Measurements from ENCODE around the gene TNPO3. TPM values are rescaled to one million over a fixed set of nuclear protein-coding genes. Genes with fewer than 3 reads are reported as not detected.

Gene TNPO3
- total RNA-seq, 1 experiment from 2014 or later, result 58.5 TPM

- TF ChIP-seq, protein P1, sequence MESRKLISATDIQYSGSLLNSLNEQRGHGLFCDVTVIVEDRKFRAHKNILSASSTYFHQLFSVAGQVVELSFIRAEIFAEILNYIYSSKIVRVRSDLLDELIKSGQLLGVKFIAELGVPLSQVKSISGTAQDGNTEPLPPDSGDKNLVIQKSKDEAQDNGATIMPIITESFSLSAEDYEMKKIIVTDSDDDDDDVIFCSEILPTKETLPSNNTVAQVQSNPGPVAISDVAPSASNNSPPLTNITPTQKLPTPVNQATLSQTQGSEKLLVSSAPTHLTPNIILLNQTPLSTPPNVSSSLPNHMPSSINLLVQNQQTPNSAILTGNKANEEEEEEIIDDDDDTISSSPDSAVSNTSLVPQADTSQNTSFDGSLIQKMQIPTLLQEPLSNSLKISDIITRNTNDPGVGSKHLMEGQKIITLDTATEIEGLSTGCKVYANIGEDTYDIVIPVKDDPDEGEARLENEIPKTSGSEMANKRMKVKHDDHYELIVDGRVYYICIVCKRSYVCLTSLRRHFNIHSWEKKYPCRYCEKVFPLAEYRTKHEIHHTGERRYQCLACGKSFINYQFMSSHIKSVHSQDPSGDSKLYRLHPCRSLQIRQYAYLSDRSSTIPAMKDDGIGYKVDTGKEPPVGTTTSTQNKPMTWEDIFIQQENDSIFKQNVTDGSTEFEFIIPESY (IDR thresholded peaks at IDR 0.05; ENCODE audit: extremely low read depth, insufficient replicate concordance, low read length), result no peak
- no peak for TF ChIP-seq JUND (IDR thresholded peaks at IDR 0.05)
- TF ChIP-seq SRF (IDR thresholded peaks at IDR 0.05; ENCODE audit: low read depth), result no peak
- TF ChIP-seq CEBPB (IDR thresholded peaks at IDR 0.05; ENCODE audit: low read depth), result no peak
- TF ChIP-seq SP1 (IDR thresholded peaks at IDR 0.05; ENCODE audit: low read depth), result no peak
- no peak for TF ChIP-seq EZH2 (IDR thresholded peaks at IDR 0.05)
- no peak for TF ChIP-seq ZNF274 (IDR thresholded peaks at IDR 0.05; ENCODE audit: low read depth, low read length)
- no peak for TF ChIP-seq SIN3A (IDR thresholded peaks at IDR 0.05; ENCODE audit: low read depth)
These were observed 136.8 kb downstream of the TNPO3 start (continued) for GRCh38 chr7:128918016-128918665.

- H3K79me2 ChIP-seq (ENCODE audit: insufficient read depth, low read length), result no peaks in the 10 kb centered on the region
- ChIA-PET CTCF (no interaction called here), POLR2A (no interaction called here), RAD21 (ENCODE audit: low non-redundant PET in 1 of 2, low total read pairs in 2 of 2, uncharacterized antibody in 2 of 2, unreplicated experiment in 2 of 2) (no interaction called here)
- H4K20me1 ChIP-seq (ENCODE audit: insufficient read depth), result no peaks in the 10 kb centered on the region
- no TSS peak for BruUV-seq (replicated peaks)
- intact Hi-C loops (cut with micrococcal nuclease), result no loop called here
- H2AFZ ChIP-seq (ENCODE audit: low read depth, low read length, poor library complexity, severe bottlenecking), result no peak overlapping the region
- no peak overlapping the region for H3K4me2 ChIP-seq (ENCODE audit: low read length)
- H3K4me3 ChIP-seq (replicated peaks in 1 of 2; ENCODE audit: low read depth in 1 of 2, low read length in 2 of 2), result no peak overlapping the region
- H3K9me2 ChIP-seq (ENCODE audit: insufficient read depth), result no peaks in the 10 kb centered on the region
- H3K27me3 ChIP-seq (ENCODE audit: insufficient read depth, low read length), result peaks cover 12% of the 10 kb centered on the region; the same call in 1 of the 2 replicates
- no peak overlapping the region for H3K27ac ChIP-seq (ENCODE audit: low read depth, low read length)
- no peaks in the 10 kb centered on the region for H3K4me1 ChIP-seq (ENCODE audit: control insufficient read depth in 1 of 2, insufficient read depth in 2 of 2, low read length in 2 of 2)
- H3K9ac ChIP-seq (ENCODE audit: low read length), result no peak overlapping the region
- H3K9me3 ChIP-seq (ENCODE audit: control insufficient read depth in 1 of 2, insufficient read depth in 1 of 2, low read depth in 1 of 2, low read length in 2 of 2), result no peaks in the 10 kb centered on the region
- H3K36me3 ChIP-seq (ENCODE audit: control insufficient read depth in 1 of 2, insufficient read depth in 2 of 2, low read length in 2 of 2), result no peaks in the 10 kb centered on the region
- DNase-seq (ENCODE audit: low read depth, low spot score), result no peak
- ATAC-seq, result no peak
- TF ChIP-seq RAD21 (IDR thresholded peaks at IDR 0.05; ENCODE audit: low read depth) (no peak), CBX3 (IDR thresholded peaks at IDR 0.05; ENCODE audit: low read depth) (no peak), MAX (IDR thresholded peaks at IDR 0.05) (no peak), JUND (IDR thresholded peaks at IDR 0.05) (no peak), EZH2phosphoT487 (IDR thresholded peaks at IDR 0.05; ENCODE audit: borderline replicate concordance) (no peak), SIN3A (IDR thresholded peaks at IDR 0.05; ENCODE audit: low read depth) (no peak), TCF7L2 (IDR thresholded peaks at IDR 0.05; ENCODE audit: borderline replicate concordance, extremely low read depth, insufficient read depth, insufficient read length) (no peak), POLR2A (IDR thresholded peaks at IDR 0.05; ENCODE audit: borderline replicate concordance, extremely low read depth, insufficient read depth, insufficient read length) (no peak), POLR2AphosphoS5 (IDR thresholded peaks at IDR 0.05; ENCODE audit: low read depth, low read length) (no peak)
- TF ChIP-seq, protein P2, sequence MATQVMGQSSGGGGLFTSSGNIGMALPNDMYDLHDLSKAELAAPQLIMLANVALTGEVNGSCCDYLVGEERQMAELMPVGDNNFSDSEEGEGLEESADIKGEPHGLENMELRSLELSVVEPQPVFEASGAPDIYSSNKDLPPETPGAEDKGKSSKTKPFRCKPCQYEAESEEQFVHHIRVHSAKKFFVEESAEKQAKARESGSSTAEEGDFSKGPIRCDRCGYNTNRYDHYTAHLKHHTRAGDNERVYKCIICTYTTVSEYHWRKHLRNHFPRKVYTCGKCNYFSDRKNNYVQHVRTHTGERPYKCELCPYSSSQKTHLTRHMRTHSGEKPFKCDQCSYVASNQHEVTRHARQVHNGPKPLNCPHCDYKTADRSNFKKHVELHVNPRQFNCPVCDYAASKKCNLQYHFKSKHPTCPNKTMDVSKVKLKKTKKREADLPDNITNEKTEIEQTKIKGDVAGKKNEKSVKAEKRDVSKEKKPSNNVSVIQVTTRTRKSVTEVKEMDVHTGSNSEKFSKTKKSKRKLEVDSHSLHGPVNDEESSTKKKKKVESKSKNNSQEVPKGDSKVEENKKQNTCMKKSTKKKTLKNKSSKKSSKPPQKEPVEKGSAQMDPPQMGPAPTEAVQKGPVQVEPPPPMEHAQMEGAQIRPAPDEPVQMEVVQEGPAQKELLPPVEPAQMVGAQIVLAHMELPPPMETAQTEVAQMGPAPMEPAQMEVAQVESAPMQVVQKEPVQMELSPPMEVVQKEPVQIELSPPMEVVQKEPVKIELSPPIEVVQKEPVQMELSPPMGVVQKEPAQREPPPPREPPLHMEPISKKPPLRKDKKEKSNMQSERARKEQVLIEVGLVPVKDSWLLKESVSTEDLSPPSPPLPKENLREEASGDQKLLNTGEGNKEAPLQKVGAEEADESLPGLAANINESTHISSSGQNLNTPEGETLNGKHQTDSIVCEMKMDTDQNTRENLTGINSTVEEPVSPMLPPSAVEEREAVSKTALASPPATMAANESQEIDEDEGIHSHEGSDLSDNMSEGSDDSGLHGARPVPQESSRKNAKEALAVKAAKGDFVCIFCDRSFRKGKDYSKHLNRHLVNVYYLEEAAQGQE (IDR thresholded peaks at IDR 0.05; ENCODE audit: low read depth), result no peak
- TF ChIP-seq, protein P1 (IDR thresholded peaks at IDR 0.05; ENCODE audit: extremely low read depth, insufficient replicate concordance, low read length), result no peak
These were observed 137.8 kb downstream of the TNPO3 start for GRCh38 chr7:128917122-128917521.
